OCI-LY1 (cell line): Measurements from ENCODE around the gene MRPL10.

Experiments used
- H2AFZ ChIP-seq: fragments of 200-600 bp; sonication (generic), shearing (Covaris generic); 2 replicates; pipeline ENCODE4 v1.6.0; 2014; ENCODE audit warnings: antibody characterized with exemption, mild to moderate bottlenecking, low read length
- H3F3A ChIP-seq: fragments of 200-600 bp; sonication (generic), shearing (Covaris generic); 2 replicates; pipeline ENCODE4 v1.6.0; 2014; ENCODE audit warnings: mild to moderate bottlenecking, antibody characterized with exemption, low read length, moderate library complexity; ENCODE audit not compliant: insufficient read depth
- H3K27ac ChIP-seq: fragments of 200-600 bp; sonication (generic); 2 replicates; pipeline ENCODE4 v1.5.1; 2014; ENCODE audit warnings: low read length, mixed run types, mild to moderate bottlenecking, low read depth; ENCODE audit not compliant: poor library complexity, severe bottlenecking
- H3K27me3 ChIP-seq: fragments of 200-600 bp; sonication (generic); 2 replicates; pipeline ENCODE4 v1.6.0; 2014; ENCODE audit warnings: antibody characterized with exemption, mild to moderate bottlenecking, low read length, moderate library complexity; ENCODE audit not compliant: insufficient read depth
- H3K36me3 ChIP-seq: fragments of 200-600 bp; sonication (generic); 2 replicates; pipeline ENCODE4 v1.6.1; 2014; ENCODE audit warnings: mild to moderate bottlenecking, antibody characterized with exemption, low read length, moderate library complexity, mixed read lengths; ENCODE audit not compliant: insufficient read depth
- H3K4me1 ChIP-seq: fragments of 200-600 bp; sonication (generic); 2 replicates; pipeline ENCODE4 v1.5.1; 2014; ENCODE audit warnings: mild to moderate bottlenecking, low read length, moderate library complexity; ENCODE audit not compliant: insufficient read depth, severe bottlenecking
- H3K4me2 ChIP-seq: fragments of 200-600 bp; sonication (generic), shearing (Covaris generic); 2 replicates; pipeline ENCODE4 v1.6.1; 2014; ENCODE audit warnings: low read length
- H3K4me3 ChIP-seq: fragments of 200-600 bp; sonication (generic); 2 replicates; pipeline ENCODE4 v1.5.1; 2014; ENCODE audit warnings: low read length, low read depth, mild to moderate bottlenecking, mixed read lengths; ENCODE audit not compliant: poor library complexity, severe bottlenecking
- H3K79me2 ChIP-seq: fragments of 200-600 bp; shearing (Covaris generic); 2 replicates; pipeline ENCODE4 v1.6.1; 2016; ENCODE audit warnings: mixed run types, low read length, mixed read lengths; ENCODE audit not compliant: insufficient read depth
- H3K9ac ChIP-seq: fragments of 200-600 bp; sonication (generic), shearing (Covaris generic); 2 replicates; pipeline ENCODE4 v1.6.1; 2014; ENCODE audit warnings: mild to moderate bottlenecking, low read length, mixed read lengths
- H3K9me2 ChIP-seq: fragments of 200-600 bp; sonication (generic), shearing (Covaris generic); 2 replicates; pipeline ENCODE4 v1.6.1; 2014; ENCODE audit warnings: low read depth, mild to moderate bottlenecking, low read length, mixed read lengths
- H3K9me3 ChIP-seq: fragments of 200-600 bp; shearing (Covaris generic); 2 replicates; pipeline ENCODE4 v1.6.1; 2014; ENCODE audit warnings: low read length, mixed read lengths
- H4K20me1 ChIP-seq: fragments of 200-600 bp; sonication (generic), shearing (Covaris generic); 2 replicates; pipeline ENCODE4 v1.6.0; 2016; ENCODE audit warnings: mild to moderate bottlenecking, low read length; ENCODE audit not compliant: insufficient read depth
- CTCF ChIP-seq: fragments of 200-600 bp; sonication (generic), shearing (Covaris generic); IDR thresholded peaks from 2 replicates; pipeline ENCODE4 v1.5.1; 2017; ENCODE audit warnings: mild to moderate bottlenecking, antibody characterized with exemption, low read length, moderate library complexity, mixed read lengths
- EZH2 ChIP-seq: fragments of 200-600 bp; sonication (generic), shearing (Covaris generic); IDR thresholded peaks from 2 replicates; pipeline ENCODE4 v1.8.0; 2017; ENCODE audit warnings: borderline replicate concordance, mixed run types, mild to moderate bottlenecking, antibody characterized with exemption, low read length, moderate library complexity, mixed read lengths

Gene MRPL10

GRCh38 chr17:47850373-47850691 lies 19.0 kb upstream of the MRPL10 start:
- Histone ChIP-seq H3K79me2 (no peaks in the 10 kb centered on the region), H3F3A (no peaks in the 10 kb centered on the region), H3K4me1 (no peaks in the 10 kb centered on the region), H3K9me3 (no peaks in the 10 kb centered on the region), H4K20me1 (no peaks in the 10 kb centered on the region), H3K9ac (no peak overlapping the region), H3K4me3 (no peak overlapping the region), H3K27me3 (no peaks in the 10 kb centered on the region; the same call in 1 of the 2 replicates), H3K27ac (no peak overlapping the region), H3K4me2 (no peak overlapping the region), H3K9me2 (no peaks in the 10 kb centered on the region), H3K36me3 (no peaks in the 10 kb centered on the region), H2AFZ (no peak overlapping the region)
- TF ChIP-seq CTCF (no peak), EZH2 (no peak)

- H3K9me2 ChIP-seq: no peaks in the 10 kb centered on the region
- H3K79me2 ChIP-seq: no peaks in the 10 kb centered on the region
- H3K4me2 ChIP-seq: no peak overlapping the region
- no peaks in the 10 kb centered on the region for H3K9me3 ChIP-seq
- no peaks in the 10 kb centered on the region for H3K4me1 ChIP-seq
- H3K36me3 ChIP-seq: no peaks in the 10 kb centered on the region
- H3F3A ChIP-seq: no peaks in the 10 kb centered on the region
- H4K20me1 ChIP-seq: no peaks in the 10 kb centered on the region
- TF ChIP-seq EZH2: no peak
- TF ChIP-seq CTCF: no peak
- no peak overlapping the region for H3K27ac ChIP-seq
- H3K27me3 ChIP-seq: no peaks in the 10 kb centered on the region; the same call in 1 of the 2 replicates
- H2AFZ ChIP-seq: no peak overlapping the region
- no peak overlapping the region for H3K9ac ChIP-seq
- H3K4me3 ChIP-seq: no peak overlapping the region
Observed at GRCh38 chr17:47848198-47848513, 16.8 kb upstream of the MRPL10 start.

- Histone ChIP-seq H2AFZ (no peak overlapping the region), H3K4me2 (no peak overlapping the region), H3K27me3 (no peaks in the 10 kb centered on the region; the same call in 1 of the 2 replicates)
Observed at GRCh38 chr17:47847341-47848197, 16.2 kb upstream of the MRPL10 start.

More at GRCh38 chr17:47847341-47848197, 16.2 kb upstream of the MRPL10 start:
- Histone ChIP-seq H3K9me2 (no peaks in the 10 kb centered on the region), H4K20me1 (no peaks in the 10 kb centered on the region), H3K4me3 (no peak overlapping the region), H3K79me2 (no peaks in the 10 kb centered on the region), H3K4me1 (no peaks in the 10 kb centered on the region), H3K9me3 (no peaks in the 10 kb centered on the region), H3F3A (no peaks in the 10 kb centered on the region), H3K27ac (no peak overlapping the region), H3K9ac (no peak overlapping the region), H3K36me3 (no peaks in the 10 kb centered on the region)
- TF ChIP-seq EZH2: no peak
- TF ChIP-seq CTCF: peak; percentile 13
